Measurements from ENCODE around the gene ANAPC7.
A peak's percentile ranks its signal among the peaks of the same experiment; 100 is the strongest.
"Not testable (repeated sequence)": the region's sequence is repeated elsewhere in the genome, so short reads cannot be mapped to it uniquely, and the experiment has no call there.

ANAPC7 gene

DNA sequence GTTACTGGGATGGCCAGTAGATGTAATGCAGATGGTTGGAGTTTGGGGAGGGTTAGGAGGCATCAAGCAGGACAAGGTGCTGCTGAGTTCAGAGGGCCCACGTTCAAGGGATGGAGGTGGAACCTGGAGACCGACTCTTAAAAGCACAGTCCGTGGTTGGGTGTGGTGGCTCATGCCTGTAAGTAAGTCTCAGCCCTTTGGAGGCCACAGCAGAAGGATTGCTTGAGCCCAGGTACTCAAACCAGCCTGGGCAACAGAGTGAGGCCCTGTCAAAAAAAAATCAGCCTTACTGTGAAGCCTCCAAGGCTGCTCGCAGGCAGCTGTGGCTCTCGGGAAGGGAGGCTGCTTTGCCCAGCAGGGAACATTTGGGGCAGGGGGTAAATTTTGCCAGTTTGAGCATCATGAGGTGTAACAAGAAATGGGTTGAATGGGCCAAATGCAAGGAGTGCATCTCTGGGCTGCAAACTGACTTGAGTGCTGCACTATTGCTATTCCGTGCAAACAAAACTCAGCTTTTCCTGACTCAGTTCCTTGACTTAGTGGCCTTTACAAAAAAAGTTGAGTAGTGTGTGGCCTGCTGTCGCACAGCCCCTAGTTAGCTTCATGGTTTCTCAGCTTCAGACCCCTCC lies 55.0 kb downstream of the ANAPC7 start:
- Mint-ChIP-seq H3K4me1 (peaks cover 3% of the 10 kb centered on the region), H3K36me3 (peaks cover 36% of the 10 kb centered on the region), H3K9me3 (no peaks in the 10 kb centered on the region), H3K4me3 (no peak overlapping the region), H3K27me3 (no peaks in the 10 kb centered on the region), H3K27ac (no peak overlapping the region)
- no peak for DNase-seq (ENCODE audit: low spot score in 2 of 2)
- ATAC-seq (ENCODE audit: low read depth), result no peak

DNA sequence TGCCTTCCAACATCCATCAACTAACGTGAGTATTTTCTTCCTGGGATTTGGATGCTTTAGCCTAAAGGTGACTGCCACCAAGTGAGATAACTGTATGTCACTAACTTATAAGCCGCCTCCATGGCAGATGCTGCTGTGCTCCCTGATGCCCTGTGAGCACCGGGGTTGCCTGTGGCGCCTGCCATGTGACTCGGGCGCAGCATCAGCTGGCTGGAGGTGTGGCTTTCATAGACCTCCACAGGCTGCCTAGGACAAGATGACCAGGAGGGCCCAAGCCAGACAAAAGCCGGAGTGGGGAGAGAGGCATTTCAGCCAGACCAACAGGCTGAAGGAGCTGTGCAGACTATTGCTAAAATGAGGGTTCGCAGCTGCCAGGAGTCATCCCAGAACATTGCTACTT lies 55.7 kb downstream of the ANAPC7 start:
- no peak overlapping the region for H3K4me3 Mint-ChIP-seq
- DNase-seq (ENCODE audit: low spot score in 2 of 2) (no peak), ATAC-seq (ENCODE audit: low read depth) (no peak)
- H3K36me3 Mint-ChIP-seq, result peaks cover 38% of the 10 kb centered on the region
- no peaks in the 10 kb centered on the region for H3K9me3 Mint-ChIP-seq
- H3K27ac Mint-ChIP-seq, result no peak overlapping the region
- no peaks in the 10 kb centered on the region for H3K4me1 Mint-ChIP-seq
- no peaks in the 10 kb centered on the region for H3K27me3 Mint-ChIP-seq

DNA sequence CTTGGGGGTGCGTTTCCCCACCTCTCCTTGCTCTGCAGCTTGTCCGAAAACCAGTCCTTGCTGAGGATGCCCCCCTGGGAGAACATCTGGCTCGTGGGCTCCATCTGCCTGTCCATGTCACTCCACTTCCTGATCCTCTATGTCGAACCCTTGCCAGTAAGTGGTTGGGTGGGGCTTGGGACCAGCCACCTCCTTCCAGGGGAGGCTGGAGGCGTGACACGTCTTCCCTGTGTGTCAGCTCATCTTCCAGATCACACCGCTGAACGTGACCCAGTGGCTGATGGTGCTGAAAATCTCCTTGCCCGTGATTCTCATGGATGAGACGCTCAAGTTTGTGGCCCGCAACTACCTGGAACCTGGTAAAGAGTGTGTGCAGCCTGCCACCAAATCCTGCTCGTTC lies 57.5 kb downstream of the ANAPC7 start:
- H3K27ac Mint-ChIP-seq, result no peak overlapping the region

DNA sequence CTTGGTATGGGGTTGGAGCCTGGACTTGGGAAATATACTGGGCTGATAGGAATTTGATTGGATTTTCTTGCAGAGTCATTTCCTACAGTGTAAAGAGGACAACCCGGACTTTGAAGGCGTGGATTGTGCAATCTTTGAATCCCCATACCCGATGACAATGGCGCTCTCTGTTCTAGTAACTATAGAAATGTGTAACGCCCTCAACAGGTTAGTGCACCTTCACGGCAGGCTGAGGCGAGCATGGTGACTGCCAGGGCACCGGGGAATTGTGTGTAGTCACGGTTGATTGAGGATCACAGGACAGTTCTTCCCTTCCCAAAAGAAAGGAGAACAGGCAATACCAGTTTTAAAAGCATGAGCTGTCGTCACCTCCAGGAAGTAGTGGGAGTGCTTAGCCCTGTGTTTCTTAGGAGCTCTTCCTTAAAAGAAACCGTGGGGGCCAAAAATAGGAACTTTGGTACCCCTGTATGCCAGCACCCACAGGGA lies 58.3 kb downstream of the ANAPC7 start:
- no peaks in the 10 kb centered on the region for H3K9me3 Mint-ChIP-seq
- H3K27ac Mint-ChIP-seq, result no peak overlapping the region
- peaks cover 46% of the 10 kb centered on the region for H3K36me3 Mint-ChIP-seq
- ATAC-seq (ENCODE audit: low read depth), result no peak
- no peak for DNase-seq (ENCODE audit: low spot score in 2 of 2)
- H3K27me3 Mint-ChIP-seq, result no peaks in the 10 kb centered on the region
- H3K4me1 Mint-ChIP-seq, result no peaks in the 10 kb centered on the region
- H3K4me3 Mint-ChIP-seq, result no peak overlapping the region

More for the DNA sequence above, 57.5 kb downstream of the ANAPC7 start:
- Mint-ChIP-seq H3K27me3 (no peaks in the 10 kb centered on the region), H3K4me3 (no peak overlapping the region), H3K36me3 (peaks cover 41% of the 10 kb centered on the region), H3K9me3 (no peaks in the 10 kb centered on the region), H3K4me1 (no peaks in the 10 kb centered on the region)
- DNase-seq (ENCODE audit: low spot score in 2 of 2) (no peak), ATAC-seq (ENCODE audit: low read depth) (no peak)

DNA sequence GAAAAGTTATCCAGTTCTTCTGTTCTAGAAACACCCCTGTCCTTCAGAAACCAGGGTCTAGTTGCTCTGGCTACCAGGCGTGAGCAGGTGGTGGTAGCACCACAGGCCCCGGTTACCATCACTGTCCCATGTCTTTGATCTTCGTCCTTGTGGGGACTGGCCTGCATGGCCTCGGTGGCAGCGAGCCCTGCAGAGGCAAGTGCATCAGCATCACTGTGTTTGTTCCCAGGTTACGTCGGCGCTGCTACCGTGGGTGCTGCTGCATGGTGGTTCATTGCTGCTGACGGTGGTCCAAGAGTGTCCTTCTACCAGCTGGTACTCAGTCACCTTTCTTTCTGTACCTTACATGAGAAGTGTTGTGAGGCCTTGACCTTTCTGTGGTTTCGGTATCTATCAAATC lies 58.9 kb downstream of the ANAPC7 start:
- H3K27me3 Mint-ChIP-seq, result no peaks in the 10 kb centered on the region
- no peak overlapping the region for H3K27ac Mint-ChIP-seq
- H3K9me3 Mint-ChIP-seq, result no peaks in the 10 kb centered on the region
- H3K4me1 Mint-ChIP-seq, result no peaks in the 10 kb centered on the region
- peaks cover 46% of the 10 kb centered on the region for H3K36me3 Mint-ChIP-seq
- no peak overlapping the region for H3K4me3 Mint-ChIP-seq
- DNase-seq (ENCODE audit: low spot score in 2 of 2), result no peak
- no peak for ATAC-seq (ENCODE audit: low read depth)

DNA sequence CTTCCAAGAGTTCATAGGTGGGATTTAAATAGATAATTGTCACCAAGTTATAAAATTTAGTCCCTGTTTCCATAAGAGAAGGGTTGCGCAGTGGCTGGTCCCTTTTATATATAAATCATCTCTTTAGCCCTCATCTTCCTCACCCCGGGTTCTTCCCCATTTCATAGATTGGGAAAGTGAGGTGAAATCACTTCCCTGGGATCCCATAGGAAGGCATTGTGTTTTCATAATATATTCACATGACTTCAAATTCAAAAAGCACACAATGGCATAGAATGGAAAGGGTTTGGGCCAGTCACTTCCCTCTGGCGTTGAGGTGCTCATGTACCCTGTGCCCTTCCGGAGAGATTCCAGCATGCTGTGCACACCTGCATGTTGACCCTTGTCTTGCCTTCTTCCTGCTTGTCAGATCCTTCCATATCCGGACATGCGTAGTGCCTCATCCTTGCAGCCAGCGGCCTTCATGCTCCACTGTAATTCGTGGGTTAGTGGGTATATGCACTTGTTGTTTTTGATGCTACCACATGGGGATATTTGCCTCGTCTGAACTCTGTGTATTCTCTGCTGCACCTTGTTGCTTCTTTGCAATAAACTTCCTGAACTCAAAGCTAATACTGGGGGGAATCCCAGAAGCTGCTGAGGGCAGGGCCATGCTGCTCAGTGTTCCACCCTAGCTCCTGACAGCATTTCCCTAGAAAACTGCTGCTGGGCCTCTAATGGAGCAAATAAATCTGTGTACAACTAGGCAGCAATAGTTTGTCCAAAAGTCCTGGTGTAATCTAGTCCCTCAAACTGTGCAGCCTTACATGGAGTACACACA lies 59.6 kb downstream of the ANAPC7 start:
- no peak for ATAC-seq (ENCODE audit: low read depth)
- no peak for DNase-seq (ENCODE audit: low spot score in 2 of 2)
- H3K36me3 Mint-ChIP-seq, result peaks cover 48% of the 10 kb centered on the region
- H3K4me3 Mint-ChIP-seq, result no peak overlapping the region
- H3K27me3 Mint-ChIP-seq, result no peaks in the 10 kb centered on the region
- H3K27ac Mint-ChIP-seq, result peak overlapping the region; percentile 24
- H3K9me3 Mint-ChIP-seq, result no peaks in the 10 kb centered on the region
- H3K4me1 Mint-ChIP-seq, result peaks cover 1% of the 10 kb centered on the region

DNA sequence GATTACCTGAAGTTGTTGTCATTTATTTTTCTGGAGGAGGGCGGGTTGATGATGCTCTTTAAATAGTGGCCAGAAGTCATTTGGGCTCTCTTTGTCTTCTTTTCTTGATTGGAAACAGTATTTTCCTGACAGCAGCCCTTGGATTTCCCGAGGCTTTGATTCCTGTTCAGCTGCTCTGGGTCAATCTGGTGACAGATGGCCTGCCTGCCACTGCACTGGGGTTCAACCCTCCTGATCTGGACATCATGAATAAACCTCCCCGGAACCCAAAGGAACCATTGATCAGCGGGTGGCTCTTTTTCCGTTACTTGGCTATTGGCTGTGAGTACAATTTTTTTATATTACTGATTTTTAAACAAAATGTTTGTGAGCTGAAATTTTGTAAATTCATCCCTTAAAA lies 60.4 kb downstream of the ANAPC7 start:
- Mint-ChIP-seq H3K36me3 (peaks cover 54% of the 10 kb centered on the region), H3K27ac (no peak overlapping the region)
- ATAC-seq (ENCODE audit: low read depth), result no peak

DNA sequence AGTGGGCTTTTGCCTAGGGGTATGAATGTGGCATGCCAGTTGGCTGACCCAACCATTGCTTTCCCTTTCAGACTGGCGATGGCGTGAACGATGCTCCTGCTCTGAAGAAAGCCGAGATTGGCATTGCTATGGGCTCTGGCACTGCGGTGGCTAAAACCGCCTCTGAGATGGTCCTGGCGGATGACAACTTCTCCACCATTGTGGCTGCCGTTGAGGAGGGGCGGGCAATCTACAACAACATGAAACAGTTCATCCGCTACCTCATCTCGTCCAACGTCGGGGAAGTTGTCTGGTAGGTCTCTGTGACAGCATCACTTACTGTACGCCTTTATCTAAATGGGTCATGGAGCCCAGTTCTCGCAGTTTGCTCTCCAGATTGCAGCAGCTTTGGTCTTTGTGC lies 61.4 kb downstream of the ANAPC7 start:
- ATAC-seq (ENCODE audit: low read depth), result no peak
- H3K27ac Mint-ChIP-seq, result no peak overlapping the region
- H3K4me1 Mint-ChIP-seq, result peaks cover 11% of the 10 kb centered on the region
- H3K27me3 Mint-ChIP-seq, result no peaks in the 10 kb centered on the region
- H3K4me3 Mint-ChIP-seq, result no peak overlapping the region
- peaks cover 52% of the 10 kb centered on the region for H3K36me3 Mint-ChIP-seq
- no peak for DNase-seq (ENCODE audit: low spot score in 2 of 2)
- no peaks in the 10 kb centered on the region for H3K9me3 Mint-ChIP-seq

More for the DNA sequence above, 60.4 kb downstream of the ANAPC7 start:
- no peak overlapping the region for H3K4me3 Mint-ChIP-seq
- no peak for DNase-seq (ENCODE audit: low spot score in 2 of 2)
- H3K27me3 Mint-ChIP-seq, result no peaks in the 10 kb centered on the region
- H3K4me1 Mint-ChIP-seq, result peaks cover 8% of the 10 kb centered on the region
- H3K9me3 Mint-ChIP-seq, result no peaks in the 10 kb centered on the region

DNA sequence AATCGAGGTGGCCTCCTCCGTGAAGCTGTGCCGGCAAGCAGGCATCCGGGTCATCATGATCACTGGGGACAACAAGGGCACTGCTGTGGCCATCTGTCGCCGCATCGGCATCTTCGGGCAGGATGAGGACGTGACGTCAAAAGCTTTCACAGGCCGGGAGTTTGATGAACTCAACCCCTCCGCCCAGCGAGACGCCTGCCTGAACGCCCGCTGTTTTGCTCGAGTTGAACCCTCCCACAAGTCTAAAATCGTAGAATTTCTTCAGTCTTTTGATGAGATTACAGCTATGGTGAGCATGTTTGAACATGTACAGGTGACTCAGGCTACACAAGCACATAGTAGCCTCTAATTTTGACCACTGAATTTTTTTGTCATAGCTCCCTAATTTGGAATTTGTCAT lies 62.8 kb downstream of the ANAPC7 start:
- Mint-ChIP-seq H3K9me3 (no peaks in the 10 kb centered on the region), H3K4me1 (peaks cover 11% of the 10 kb centered on the region), H3K4me3 (no peak overlapping the region), H3K36me3 (peaks cover 55% of the 10 kb centered on the region), H3K27ac (no peak overlapping the region), H3K27me3 (no peaks in the 10 kb centered on the region)
- DNase-seq (ENCODE audit: low spot score in 2 of 2) (no peak), ATAC-seq (ENCODE audit: low read depth) (no peak)

DNA sequence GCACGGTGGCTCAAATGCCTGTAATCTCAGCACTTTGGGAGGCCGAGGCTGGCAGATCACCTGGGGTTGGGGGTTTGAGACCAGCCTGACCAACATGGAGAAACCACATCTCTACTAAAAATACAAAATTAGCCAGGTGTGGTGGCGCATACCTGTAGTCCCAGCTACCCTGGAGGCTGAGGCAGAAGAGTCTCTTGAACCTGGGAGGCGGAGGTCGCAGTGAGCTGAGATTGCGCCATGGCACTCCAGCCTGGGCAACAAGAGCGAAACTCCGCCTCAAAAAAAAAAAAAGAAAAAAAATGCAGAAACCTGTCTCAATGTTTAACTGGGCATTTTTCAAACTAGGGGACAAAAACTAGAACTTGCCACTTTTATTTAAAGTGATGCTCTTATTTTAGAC lies 63.2 kb downstream of the ANAPC7 start:
- H3K9me3 Mint-ChIP-seq; DNase-seq (ENCODE audit: low spot score in 2 of 2); H3K27ac Mint-ChIP-seq; H3K4me3 Mint-ChIP-seq; H3K27me3 Mint-ChIP-seq; ATAC-seq (ENCODE audit: low read depth): not testable (repeated sequence)
- Mint-ChIP-seq H3K4me1 (peaks cover 11% of the 10 kb centered on the region), H3K36me3 (peaks cover 58% of the 10 kb centered on the region)

DNA sequence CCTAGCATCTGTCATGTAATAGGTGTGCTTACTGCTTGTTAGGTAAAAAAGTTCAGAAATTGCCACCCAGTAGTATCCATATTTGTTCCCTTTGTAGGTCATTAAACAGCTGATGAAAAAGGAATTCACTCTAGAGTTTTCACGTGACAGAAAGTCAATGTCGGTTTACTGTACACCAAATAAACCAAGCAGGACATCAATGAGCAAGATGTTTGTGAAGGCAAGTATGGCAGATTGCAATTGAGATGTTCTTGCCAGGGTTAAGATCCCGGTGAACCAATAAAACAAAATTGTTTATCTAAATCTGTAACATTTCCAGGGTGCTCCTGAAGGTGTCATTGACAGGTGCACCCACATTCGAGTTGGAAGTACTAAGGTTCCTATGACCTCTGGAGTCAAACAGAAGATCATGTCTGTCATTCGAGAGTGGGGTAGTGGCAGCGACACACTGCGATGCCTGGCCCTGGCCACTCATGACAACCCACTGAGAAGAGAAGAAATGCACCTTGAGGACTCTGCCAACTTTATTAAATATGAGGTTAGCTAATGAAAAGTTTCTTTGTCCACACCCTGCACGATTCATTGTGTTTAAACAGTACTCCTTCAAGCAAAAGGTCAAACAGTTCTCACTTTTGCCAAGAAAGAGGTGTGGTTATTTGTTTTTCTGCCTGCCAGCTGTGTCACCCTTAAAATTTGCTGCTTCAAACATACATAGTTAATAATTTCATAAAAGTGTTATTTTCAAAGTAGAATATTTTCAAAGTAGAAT lies 64.1 kb downstream of the ANAPC7 start:
- H3K27me3 Mint-ChIP-seq, result no peaks in the 10 kb centered on the region
- DNase-seq (ENCODE audit: low spot score in 2 of 2) (no peak), ATAC-seq (ENCODE audit: low read depth) (no peak)
- peaks cover 54% of the 10 kb centered on the region for H3K36me3 Mint-ChIP-seq
- peaks cover 11% of the 10 kb centered on the region for H3K4me1 Mint-ChIP-seq
- no peak overlapping the region for H3K4me3 Mint-ChIP-seq
- no peak overlapping the region for H3K27ac Mint-ChIP-seq
- H3K9me3 Mint-ChIP-seq, result no peaks in the 10 kb centered on the region

DNA sequence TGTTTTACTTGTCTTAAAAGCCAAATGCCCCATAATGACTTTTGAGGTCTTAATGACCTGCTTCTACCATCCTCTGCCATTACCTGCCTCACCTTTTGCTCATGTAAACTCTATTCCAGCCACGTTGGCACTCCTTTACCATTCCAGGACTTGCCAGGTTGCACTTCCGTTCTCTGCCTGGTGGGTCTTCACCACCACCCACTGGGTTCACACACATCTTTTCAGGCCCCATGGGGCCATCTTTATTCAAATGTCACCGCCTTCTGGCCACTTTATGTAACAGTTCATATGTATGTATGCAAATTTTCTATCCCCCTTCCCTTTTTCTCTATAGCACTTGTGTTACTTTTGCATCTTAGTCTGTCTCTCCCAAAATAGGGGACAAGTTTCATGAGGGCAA lies 64.8 kb downstream of the ANAPC7 start:
- Mint-ChIP-seq H3K27ac (peak overlapping the region; percentile 1), H3K36me3 (peaks cover 53% of the 10 kb centered on the region), H3K27me3 (no peaks in the 10 kb centered on the region), H3K4me1 (peaks cover 11% of the 10 kb centered on the region), H3K4me3 (no peak overlapping the region), H3K9me3 (no peaks in the 10 kb centered on the region)
- peak; percentile 74 for ATAC-seq (ENCODE audit: low read depth)
- peak in 1 of 2 donors; percentile 13 for DNase-seq (ENCODE audit: low spot score in 2 of 2)

DNA sequence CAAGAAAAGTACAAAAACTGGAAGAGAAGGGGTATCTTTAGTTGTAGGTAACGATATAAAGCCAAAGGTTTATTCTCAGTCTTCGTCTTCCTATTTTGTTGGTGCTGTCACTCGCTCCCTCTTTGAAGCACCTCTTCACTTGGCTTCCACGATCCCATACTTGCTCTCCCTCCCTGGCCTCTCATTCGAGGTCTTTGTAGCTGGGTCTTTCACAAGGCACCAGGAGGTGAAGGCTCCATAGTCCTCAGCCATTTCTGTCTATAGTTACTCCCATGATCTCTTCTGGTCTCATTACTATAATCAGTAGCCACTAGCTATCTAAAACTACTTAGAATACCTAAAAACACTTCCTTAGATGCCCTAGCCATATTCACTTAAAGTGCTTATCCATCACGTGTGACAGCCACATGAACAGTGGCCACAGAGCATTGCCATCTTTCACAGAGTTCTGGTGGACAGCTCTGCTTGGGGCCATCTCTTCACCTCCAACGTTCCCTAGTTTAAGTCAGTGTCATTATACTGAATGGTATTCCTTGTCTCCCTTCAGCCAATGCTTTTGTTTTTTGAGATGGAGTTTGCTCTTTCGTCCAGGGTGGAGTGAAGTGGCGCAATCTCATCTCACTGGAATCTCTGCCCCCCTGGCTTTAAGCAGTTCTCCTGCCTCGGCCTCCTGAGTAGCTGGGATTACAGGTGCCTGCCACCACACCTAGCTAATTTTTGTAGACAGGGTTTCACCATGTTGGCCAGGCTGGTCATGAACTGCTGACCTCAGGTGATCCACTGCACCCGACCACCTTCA lies 65.4 kb downstream of the ANAPC7 start:
- peaks cover 11% of the 10 kb centered on the region for H3K4me1 Mint-ChIP-seq
- H3K27ac Mint-ChIP-seq, result peak overlapping the region; percentile 4
- no peaks in the 10 kb centered on the region for H3K9me3 Mint-ChIP-seq
- peaks cover 52% of the 10 kb centered on the region for H3K36me3 Mint-ChIP-seq
- ATAC-seq (ENCODE audit: low read depth), result no peak
- no peak for DNase-seq (ENCODE audit: low spot score in 2 of 2)
- H3K4me3 Mint-ChIP-seq, result no peak overlapping the region
- H3K27me3 Mint-ChIP-seq, result no peaks in the 10 kb centered on the region
